ENCODE data around the gene CRISPLD2. TPM values are rescaled to one million over a fixed set of nuclear protein-coding genes. Genes with fewer than 3 reads are reported as not detected.

The CRISPLD2 gene
- total RNA-seq, 1 donor from 2014 or later: 3.3 TPM

DNA sequence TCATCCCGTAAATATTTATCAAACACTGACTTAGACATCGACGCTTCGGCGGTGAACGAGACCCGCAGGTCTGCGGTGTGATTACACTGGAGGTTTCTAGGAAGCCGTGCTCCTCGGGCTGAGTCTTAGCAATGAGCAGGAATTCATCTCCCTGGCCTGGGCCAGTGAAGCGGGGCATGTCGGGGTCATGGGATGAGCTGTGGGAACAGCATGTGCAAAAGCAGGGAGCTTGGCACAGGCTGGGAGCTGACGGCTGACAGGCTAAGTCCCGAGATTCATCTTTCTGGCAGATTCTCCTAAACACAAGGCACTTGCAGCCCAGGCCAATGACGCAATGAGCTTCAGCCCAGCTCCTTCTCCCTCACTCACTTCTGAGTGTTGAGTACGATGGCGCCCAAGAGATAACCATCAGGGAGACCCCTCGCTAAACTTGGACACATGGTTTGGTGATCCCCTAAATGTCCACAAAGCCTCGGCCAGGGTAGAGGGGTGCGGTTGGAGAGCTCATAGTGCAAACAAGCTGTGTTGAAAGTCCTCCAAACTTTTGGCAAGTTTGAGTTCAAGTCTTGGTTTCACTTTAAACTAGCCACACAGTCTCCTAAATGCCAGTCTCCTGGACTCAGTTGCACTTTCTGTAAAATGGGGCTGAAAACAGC lies 12.8 kb downstream of the CRISPLD2 start:
- TF ChIP-seq, protein P1, sequence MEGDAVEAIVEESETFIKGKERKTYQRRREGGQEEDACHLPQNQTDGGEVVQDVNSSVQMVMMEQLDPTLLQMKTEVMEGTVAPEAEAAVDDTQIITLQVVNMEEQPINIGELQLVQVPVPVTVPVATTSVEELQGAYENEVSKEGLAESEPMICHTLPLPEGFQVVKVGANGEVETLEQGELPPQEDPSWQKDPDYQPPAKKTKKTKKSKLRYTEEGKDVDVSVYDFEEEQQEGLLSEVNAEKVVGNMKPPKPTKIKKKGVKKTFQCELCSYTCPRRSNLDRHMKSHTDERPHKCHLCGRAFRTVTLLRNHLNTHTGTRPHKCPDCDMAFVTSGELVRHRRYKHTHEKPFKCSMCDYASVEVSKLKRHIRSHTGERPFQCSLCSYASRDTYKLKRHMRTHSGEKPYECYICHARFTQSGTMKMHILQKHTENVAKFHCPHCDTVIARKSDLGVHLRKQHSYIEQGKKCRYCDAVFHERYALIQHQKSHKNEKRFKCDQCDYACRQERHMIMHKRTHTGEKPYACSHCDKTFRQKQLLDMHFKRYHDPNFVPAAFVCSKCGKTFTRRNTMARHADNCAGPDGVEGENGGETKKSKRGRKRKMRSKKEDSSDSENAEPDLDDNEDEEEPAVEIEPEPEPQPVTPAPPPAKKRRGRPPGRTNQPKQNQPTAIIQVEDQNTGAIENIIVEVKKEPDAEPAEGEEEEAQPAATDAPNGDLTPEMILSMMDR (IDR thresholded peaks at IDR 0.05): no peak
- H3K36me3 Mint-ChIP-seq (ENCODE audit: unreplicated experiment): no peaks in the 10 kb centered on the region
- H3K27ac Mint-ChIP-seq (ENCODE audit: unreplicated experiment): no peak overlapping the region
- DNase-seq (ENCODE audit: extremely low spot score, unreplicated experiment): no peak
- peaks cover 58% of the 10 kb centered on the region for H3K4me1 Mint-ChIP-seq (ENCODE audit: unreplicated experiment)
- H3K9me3 Mint-ChIP-seq (ENCODE audit: unreplicated experiment): no peaks in the 10 kb centered on the region
- H3K4me3 Mint-ChIP-seq (ENCODE audit: unreplicated experiment): no peak overlapping the region
- no peaks in the 10 kb centered on the region for H3K27me3 Mint-ChIP-seq (ENCODE audit: unreplicated experiment)

DNA sequence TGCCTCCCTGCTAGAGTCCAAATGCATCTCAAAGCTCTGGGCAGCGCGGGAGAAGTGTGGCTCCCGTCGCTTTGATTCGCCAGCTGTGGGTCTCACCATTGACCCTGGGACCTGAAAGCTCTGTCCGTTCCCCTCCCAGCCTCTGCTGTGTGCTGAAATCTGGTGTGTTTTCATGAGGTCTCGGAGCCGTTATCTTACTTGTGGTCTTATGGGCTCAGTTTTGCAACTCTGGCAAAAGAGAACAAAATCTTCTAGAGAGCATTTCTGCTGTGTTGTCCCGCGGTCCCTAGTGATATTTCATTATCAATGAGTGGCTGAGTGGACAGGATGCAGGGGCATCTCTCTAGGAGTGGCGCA lies 13.3 kb downstream of the CRISPLD2 start:
- H3K4me3 Mint-ChIP-seq (ENCODE audit: unreplicated experiment): no peak overlapping the region
- TF ChIP-seq, protein P1 (IDR thresholded peaks at IDR 0.05): no peak
- H3K27ac Mint-ChIP-seq (ENCODE audit: unreplicated experiment): no peak overlapping the region
- no peaks in the 10 kb centered on the region for H3K27me3 Mint-ChIP-seq (ENCODE audit: unreplicated experiment)
- peaks cover 58% of the 10 kb centered on the region for H3K4me1 Mint-ChIP-seq (ENCODE audit: unreplicated experiment)
- H3K36me3 Mint-ChIP-seq (ENCODE audit: unreplicated experiment): no peaks in the 10 kb centered on the region
- no peaks in the 10 kb centered on the region for H3K9me3 Mint-ChIP-seq (ENCODE audit: unreplicated experiment)
- DNase-seq (ENCODE audit: extremely low spot score, unreplicated experiment): no peak

DNA sequence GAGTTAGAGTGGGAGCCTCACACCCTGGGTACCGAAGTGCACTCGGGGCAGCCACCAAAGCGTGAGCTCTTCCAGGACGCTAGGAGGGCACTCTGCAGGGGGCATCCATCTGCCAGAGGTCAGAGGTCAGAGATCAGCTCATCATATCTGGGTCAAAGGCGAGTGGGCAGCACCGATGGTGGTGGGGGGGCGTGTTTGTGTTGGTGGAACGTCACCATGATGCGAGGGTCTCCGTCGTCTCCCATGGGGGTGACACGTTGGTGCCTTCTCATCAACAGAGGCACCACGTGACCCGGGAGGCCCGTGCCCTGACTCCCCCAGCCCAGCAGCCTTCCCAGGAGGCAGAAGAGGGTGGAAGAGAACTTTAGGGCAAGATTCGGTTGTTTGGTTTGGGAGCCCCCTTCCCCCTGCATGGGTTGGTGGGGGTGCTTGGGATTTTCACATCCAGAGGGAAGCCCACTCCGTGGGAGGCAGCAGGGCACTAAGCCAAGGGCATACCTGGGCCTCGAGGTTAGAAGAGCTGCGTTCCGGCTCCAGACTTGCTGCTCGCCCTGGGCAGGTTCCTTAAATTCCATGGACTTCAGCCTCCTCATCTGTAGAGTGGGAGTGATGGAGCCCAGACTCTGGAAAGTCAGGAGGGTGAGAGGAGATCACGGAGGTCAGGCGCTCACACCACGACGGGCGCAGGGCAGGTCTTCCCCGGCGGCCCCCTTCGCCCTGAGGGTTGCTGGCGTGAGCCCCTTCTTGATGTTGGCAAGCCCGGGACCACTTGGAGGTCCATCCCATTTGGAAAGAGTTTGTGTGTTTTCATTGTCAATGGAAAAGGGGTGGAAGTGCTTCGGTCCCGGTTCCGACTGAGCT lies 14.0 kb downstream of the CRISPLD2 start:
- no peak for DNase-seq (ENCODE audit: extremely low spot score, unreplicated experiment)
- TF ChIP-seq, protein P1 (IDR thresholded peaks at IDR 0.05): no peak
- H3K27ac Mint-ChIP-seq (ENCODE audit: unreplicated experiment): peak overlapping the region; percentile 44
- H3K36me3 Mint-ChIP-seq (ENCODE audit: unreplicated experiment): no peaks in the 10 kb centered on the region
- H3K27me3 Mint-ChIP-seq (ENCODE audit: unreplicated experiment): no peaks in the 10 kb centered on the region
- H3K9me3 Mint-ChIP-seq (ENCODE audit: unreplicated experiment): no peaks in the 10 kb centered on the region
- peaks cover 59% of the 10 kb centered on the region for H3K4me1 Mint-ChIP-seq (ENCODE audit: unreplicated experiment)
- H3K4me3 Mint-ChIP-seq (ENCODE audit: unreplicated experiment): no peak overlapping the region

DNA sequence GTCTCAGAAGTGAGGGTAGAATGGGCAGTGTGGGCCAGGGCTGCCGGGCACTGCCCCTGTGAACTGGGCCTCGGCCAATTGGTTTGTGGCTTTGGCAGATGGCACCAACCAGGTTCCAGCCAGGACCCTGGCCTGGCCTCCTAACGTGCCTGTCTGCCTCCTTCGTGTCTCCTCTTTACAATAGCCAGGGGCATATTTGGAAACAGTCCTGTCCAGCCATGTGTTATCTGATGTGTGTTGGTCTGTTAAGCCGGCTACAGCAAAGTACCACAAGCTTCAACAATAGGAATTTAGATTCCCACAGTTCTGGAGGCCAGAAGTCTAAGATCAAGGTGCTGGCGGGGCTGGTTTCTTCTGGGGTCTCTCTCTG lies 14.6 kb downstream of the CRISPLD2 start:
- Mint-ChIP-seq H3K27ac (ENCODE audit: unreplicated experiment) (peak overlapping the region; percentile 44), H3K4me3 (ENCODE audit: unreplicated experiment) (no peak overlapping the region), H3K4me1 (ENCODE audit: unreplicated experiment) (peaks cover 59% of the 10 kb centered on the region), H3K9me3 (ENCODE audit: unreplicated experiment) (no peaks in the 10 kb centered on the region), H3K27me3 (ENCODE audit: unreplicated experiment) (no peaks in the 10 kb centered on the region), H3K36me3 (ENCODE audit: unreplicated experiment) (no peaks in the 10 kb centered on the region)
- no peak for DNase-seq (ENCODE audit: extremely low spot score, unreplicated experiment)
- TF ChIP-seq, protein P1 (IDR thresholded peaks at IDR 0.05): no peak

DNA sequence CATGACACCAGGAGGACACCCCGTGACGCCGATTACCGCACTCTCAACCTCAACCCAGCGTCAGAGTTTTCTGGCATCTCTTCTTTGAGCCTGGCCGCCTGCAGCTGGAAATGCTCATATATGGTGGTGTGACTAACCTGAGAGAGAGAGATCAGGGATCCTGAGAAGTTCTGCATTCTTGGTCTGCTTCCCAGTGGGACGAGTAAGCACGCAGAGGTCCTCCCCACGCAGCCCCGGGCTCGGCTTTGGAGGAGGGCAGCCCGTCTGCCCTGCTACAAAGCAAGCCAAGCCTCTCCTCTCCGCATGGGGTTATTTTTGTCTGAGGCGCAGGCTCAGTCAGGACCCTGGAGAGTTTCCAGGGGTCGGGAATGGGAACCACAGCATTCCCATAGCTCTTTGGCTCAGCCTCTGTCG lies 16.5 kb downstream of the CRISPLD2 start:
- Mint-ChIP-seq H3K27me3 (ENCODE audit: unreplicated experiment) (no peaks in the 10 kb centered on the region), H3K27ac (ENCODE audit: unreplicated experiment) (peak overlapping the region; percentile 91), H3K4me3 (ENCODE audit: unreplicated experiment) (no peak overlapping the region), H3K9me3 (ENCODE audit: unreplicated experiment) (no peaks in the 10 kb centered on the region), H3K36me3 (ENCODE audit: unreplicated experiment) (no peaks in the 10 kb centered on the region), H3K4me1 (ENCODE audit: unreplicated experiment) (peaks cover 74% of the 10 kb centered on the region)
- TF ChIP-seq, protein P1 (IDR thresholded peaks at IDR 0.05): no peak
- DNase-seq (ENCODE audit: extremely low spot score, unreplicated experiment): peak; percentile 95

All from osteocyte (in vitro differentiated cells).